ENCODE results near the gene ERLIN1.

The ERLIN1 gene

DNA sequence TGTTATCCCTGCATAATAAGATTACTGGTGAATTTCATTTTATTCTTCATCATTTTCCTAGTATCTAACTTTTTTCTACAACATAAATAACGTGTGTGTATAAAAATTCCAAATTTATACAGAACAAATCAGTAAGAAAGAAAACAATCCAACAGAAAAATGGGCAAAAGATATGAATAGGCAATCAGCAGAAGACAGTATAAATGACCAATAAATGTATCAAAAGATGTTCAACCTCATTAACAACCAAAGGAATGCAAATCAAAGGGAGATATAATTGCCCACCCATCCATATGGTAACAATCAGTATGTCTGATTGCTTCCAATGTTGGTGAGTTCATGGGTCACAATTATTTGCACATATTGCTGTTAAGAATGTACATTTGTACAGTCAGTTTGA lies 13.5 kb downstream of the ERLIN1 start:
- DNase-seq (ENCODE audit: low read depth, low spot score), result no peak

GRCh38 chr10:100168313-100168643 lies 17.6 kb downstream of the ERLIN1 start:
- no peak for DNase-seq (ENCODE audit: low read depth, low spot score)

GRCh38 chr10:100167553-100168312 lies 18.1 kb downstream of the ERLIN1 start:
- DNase-seq (ENCODE audit: low read depth, low spot score), result no peak

- no peak for DNase-seq (ENCODE audit: low read depth, low spot score)
These were observed 21.9 kb downstream of the ERLIN1 start for GRCh38 chr10:100163704-100164621.

DNA sequence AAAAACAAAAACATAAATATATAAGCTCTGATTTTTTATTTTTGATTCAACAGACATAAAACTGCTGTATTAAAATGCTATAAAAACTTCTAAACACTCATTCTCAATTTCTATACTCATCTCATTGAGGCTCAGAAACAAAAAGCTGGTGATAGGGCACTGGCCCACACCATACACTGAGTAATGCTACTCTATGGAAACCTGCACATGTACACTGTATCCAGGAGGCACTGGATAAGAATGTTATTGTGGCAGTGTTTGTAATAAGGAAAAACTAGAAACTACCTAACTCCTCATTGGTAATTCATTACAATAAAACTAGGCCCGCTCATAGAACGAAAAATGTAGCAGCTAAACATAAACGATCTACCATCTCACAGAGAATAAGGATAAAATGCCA lies 23.1 kb downstream of the ERLIN1 start:
- DNase-seq (ENCODE audit: low read depth, low spot score), result no peak

GRCh38 chr10:100158044-100158805 lies 27.6 kb downstream of the ERLIN1 start:
- no peak for DNase-seq (ENCODE audit: low read depth, low spot score)

DNA sequence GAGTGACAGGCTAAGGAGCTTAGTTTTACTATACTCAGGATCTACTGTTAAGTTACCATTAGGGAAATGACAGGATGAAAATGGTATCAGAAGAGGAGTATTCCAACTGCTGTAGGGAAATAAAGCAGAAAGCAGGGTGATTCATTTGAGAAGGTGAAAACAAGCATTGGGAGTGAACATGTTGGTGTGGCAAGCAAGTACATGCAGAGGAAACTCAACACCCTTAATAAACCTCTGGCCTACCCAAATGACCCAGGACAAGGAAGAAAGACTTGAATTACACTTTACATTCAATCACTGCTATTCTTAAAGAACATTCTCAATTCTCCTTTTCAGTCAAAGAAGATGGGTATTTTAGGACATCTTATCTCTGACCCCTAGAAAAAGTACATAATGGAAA lies 28.7 kb downstream of the ERLIN1 start:
- no peak for DNase-seq (ENCODE audit: low read depth, low spot score)

DNA sequence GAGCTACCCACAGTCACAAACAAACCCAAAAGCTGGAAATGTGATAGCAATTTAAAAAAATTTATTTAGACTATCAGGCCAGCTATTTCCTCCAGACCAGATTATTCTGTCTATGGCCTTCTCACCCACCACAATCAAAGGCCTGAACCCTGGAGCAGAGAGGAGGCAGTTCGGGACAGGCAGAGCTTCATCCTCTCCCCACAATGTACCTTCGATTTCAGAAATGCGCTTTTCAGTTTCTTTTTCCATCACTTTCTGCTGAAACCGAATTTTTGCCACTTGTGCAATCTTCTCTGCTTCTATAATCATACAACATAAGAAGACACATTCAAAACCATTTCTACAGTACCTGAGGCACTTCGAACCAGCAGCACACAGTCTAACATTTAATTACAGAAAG lies 29.9 kb downstream of the ERLIN1 start:
- no peak for DNase-seq (ENCODE audit: low read depth, low spot score)

- DNase-seq (ENCODE audit: low read depth, low spot score), result no peak
These were observed 31.2 kb downstream of the ERLIN1 start for GRCh38 chr10:100154666-100155065.

DNA sequence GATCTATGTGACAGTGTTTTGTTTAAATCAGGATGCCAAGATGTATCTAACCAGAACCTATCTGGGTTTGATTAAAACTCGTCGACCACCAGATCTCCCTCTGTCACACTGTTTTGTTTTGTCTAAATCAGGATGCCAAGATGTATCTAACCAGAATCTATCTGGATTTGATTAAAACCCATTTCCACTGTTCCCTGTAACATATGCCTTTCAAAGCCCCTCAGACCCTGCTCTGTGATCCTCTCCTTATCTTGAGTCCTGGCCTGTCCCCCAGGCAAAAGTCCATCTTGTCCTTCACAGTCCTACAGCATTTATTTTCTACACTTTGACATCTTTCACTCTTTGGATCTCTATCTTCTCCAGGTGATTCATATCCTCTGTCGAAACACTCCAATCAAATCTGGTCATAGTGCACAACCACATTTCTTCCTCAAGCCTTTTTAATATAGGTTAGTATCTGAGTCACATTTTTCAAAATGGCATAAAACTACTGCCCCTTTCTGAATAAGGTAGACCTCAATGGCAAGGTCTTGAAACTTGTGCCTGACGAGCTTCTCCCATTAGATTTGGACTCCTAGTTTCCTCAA lies 32.5 kb downstream of the ERLIN1 start:
- DNase-seq (ENCODE audit: low read depth, low spot score), result no peak

DNA sequence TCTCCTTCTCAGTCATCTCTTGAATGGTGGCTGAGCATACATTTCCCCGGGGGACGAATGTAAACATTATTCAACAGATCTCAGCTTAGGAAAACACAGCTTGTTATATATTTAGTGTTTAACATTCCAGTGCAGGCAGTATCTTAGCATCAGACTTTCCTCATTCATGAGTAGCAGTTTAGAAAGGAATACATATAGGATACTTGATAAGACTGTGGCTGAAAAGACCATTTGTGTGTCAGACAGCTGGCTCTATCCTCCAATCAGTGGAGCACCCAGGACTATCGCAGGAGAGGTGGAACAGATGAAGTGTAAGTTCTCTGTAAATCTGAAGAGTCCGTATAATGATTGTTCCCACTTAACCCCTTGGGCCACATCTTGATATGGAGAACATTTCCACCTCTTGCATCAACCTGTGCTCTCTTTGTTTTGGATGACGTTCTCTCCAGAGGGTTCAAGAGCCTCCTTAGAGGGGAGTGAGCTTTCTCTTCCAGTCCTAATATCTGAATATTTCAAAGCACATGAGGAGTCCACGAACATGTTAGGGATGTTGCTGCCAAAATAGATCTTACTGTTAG lies 34.0 kb downstream of the ERLIN1 start:
- DNase-seq (ENCODE audit: low read depth, low spot score), result no peak

GRCh38 chr10:100148353-100149211 lies 37.2 kb downstream of the ERLIN1 start:
- no peak for DNase-seq (ENCODE audit: low read depth, low spot score)

DNA sequence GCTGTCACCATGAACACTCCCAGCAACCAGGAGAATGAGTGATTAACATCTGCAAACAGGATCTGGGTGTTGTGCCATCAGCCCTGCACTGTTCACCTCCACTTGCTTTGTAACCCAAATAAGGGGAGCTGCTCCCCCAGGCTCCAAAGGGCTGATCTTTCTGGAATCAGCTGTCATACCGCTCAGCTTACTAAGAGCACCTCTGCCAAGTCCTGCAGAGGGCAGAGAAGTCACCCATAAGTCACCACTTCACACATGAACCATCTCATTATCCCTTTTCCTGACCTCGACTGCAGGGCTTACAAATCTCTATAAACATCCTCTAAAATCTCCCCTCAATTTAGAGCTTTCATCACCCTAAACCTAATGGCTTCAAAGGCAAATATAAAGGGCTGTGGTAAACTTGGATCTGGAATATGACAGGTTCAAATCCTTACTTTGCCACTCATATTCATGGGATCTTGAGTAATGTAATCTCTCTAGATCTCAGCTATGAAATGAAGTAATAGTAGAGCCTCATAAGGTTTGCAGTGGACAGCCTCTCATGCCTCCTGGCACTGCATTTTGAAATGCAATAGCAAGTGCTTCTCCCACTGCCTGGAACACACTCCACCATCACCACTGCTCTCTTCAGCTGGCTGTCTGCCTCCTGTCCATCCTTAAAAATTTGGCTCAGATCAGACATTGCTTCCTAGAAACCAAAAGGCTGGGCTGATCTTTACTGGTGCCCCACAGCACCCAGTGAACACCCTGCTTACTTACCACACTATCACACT lies 38.8 kb downstream of the ERLIN1 start:
- DNase-seq (ENCODE audit: low read depth, low spot score), result no peak

DNA sequence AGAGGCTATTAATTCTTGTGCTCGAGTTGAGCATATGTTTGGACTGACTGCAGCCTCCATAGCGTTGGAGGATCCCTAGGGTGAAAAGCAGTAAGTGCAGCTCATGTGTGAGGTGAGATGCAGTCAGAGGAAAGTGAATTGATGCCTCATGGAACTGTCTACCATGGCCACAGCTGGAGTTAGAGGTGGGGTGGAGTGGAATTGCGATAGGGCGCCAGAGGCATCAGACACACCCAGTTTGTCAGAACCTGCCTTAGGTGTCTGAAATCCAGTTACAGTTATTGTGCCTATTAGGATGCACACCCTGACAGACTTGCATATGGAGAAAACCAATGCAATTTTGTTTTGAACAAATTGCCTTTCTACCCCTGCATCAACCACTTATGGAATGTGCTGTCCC lies 39.4 kb downstream of the ERLIN1 start:
- DNase-seq (ENCODE audit: low read depth, low spot score), result no peak

GRCh38 chr10:100143756-100144155 lies 42.1 kb downstream of the ERLIN1 start:
- no peak for DNase-seq (ENCODE audit: low read depth, low spot score)

DNA sequence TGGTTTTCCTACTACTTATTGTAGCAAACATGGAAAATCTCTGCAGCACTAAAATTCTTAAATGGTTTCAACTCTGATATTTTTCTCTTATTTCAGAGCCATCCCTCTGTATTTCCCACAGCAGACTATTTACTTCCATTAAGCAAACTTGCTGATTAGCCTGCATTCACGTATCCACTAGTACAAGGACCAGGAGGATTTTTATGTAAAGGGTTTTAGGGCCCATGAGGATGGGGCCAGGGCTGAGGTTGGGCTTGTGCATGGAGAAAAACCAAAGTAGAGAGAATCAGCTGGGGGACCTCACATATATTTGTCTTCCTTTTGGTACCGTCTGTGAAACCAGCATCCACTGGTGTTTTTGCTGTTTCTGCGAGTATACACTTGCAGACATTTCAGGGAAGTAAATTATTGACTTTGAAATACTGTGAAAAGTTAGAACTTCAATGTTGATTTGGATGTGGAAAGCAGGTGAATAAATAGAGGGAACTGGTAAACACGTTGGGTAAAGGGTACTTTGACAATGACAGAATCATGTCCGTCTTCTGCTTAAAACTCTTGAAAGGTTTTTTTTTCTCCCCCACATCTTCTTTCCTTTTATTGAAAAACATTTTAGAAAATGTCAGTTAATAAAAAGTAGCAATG lies 44.3 kb downstream of the ERLIN1 start:
- DNase-seq (ENCODE audit: low read depth, low spot score), result no peak

DNA sequence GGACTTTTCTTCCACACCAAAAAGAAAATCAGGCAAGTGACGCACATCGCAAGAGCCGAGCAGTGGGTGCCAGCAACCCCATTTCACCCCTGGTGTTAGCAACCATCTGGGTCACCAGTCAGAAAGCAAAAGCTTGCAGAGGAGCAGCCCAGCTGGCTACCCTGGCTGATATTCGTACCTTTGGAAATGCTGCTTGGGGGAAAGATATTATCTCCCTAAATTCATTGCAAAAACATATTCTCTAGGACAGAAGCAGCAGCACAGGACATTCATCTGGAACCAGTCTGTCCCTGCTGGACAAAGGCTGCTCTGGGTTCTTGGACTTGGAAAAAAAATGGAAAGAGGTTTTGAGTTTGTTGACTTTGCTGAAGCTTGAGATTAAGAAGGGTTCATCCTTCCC lies 45.8 kb downstream of the ERLIN1 start:
- DNase-seq (ENCODE audit: low read depth, low spot score), result no peak

GRCh38 chr10:100138921-100139496 lies 46.8 kb downstream of the ERLIN1 start:
- DNase-seq (ENCODE audit: low read depth, low spot score), result no peak

GRCh38 chr10:100135486-100135885 lies 50.3 kb downstream of the ERLIN1 start:
- DNase-seq (ENCODE audit: low read depth, low spot score), result no peak
